GM19193 (cell line): ENCODE data around the gene PTPN18.
A peak's percentile ranks its signal among the peaks of the same experiment; 100 is the strongest.

ENCODE experiments used
- POLR2A ChIP-seq: IDR thresholded peaks from 4 replicates; pipeline ENCODE4 v1.6.1; 2011; ENCODE audit not compliant: insufficient read depth, insufficient read length; ENCODE audit errors: extremely low read depth

PTPN18 gene

DNA sequence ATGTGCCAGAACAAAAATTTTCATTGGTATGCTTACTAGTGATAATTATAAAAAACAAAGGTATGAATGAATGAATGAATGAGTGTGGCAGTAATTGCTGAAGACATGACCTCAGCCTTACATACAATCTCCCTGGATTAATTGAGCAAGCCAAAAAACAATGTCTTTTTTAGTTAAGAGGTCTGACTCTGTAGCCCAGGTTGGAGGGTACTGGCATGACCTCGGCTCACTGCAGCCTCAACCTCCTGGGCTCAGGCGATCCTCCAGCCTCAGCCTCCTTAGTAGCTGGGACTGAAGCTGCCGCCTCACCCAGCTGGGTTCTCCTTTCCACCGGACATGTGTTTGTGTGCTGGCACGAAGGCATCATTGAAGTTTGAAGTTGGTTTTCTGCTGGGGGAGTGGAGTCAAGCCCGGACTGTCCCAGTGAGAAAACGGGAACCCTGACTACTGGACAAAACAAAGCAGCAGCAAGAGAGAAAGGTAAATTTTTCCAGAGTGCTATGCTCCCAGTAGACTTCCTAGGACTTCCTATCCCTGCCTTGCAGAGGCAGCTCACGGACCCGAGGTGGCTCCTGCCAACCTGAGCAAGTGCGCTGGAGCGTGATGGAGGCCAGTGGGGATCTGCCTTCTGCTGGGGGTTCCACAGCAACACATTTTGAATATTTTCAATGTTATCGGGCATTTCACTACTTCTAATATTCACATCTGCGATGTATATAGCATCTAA lies 19.5 kb upstream of the PTPN18 start:
- TF ChIP-seq POLR2A = no peak

DNA sequence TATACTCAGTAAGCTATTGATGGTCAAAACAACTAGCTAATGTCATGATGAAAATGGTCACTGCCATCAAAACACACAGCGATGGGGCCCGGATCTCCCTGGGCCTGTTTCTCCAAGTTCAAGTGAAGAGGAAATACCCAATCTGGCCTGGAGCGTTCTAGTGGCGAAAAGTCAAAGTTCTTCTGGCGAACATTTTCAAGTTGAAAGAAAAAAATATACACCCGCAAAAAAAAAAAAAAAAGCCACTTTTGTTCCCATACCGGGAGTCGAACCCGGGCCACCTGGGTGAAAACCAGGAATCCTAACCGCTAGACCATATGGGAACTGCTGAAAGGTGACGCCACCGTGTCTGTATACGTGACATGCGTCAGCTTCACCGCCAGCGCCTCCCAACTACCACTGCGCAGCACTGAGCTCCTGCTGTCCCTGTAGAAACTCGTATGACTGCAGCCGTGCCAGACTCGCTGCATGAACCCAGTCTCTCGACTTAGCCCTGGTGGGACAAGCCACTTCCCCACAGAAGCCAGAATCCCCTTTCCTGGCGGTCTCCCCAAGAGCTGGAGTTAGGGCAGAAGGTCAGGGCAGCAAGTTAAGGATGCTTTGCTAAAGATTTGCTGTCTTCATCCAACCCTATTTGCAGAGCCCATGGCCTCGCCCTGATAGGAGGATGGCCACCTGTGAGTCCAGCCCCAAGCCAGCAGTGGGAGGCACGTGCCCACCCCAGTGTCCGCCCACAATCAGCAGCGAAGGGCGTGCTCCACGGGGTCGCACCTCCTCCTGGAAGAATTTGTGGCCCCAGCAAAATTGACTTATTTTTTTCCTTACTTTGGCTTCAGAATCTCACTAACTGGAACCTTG lies 18.8 kb upstream of the PTPN18 start:
- TF ChIP-seq POLR2A = peak; percentile 64

DNA sequence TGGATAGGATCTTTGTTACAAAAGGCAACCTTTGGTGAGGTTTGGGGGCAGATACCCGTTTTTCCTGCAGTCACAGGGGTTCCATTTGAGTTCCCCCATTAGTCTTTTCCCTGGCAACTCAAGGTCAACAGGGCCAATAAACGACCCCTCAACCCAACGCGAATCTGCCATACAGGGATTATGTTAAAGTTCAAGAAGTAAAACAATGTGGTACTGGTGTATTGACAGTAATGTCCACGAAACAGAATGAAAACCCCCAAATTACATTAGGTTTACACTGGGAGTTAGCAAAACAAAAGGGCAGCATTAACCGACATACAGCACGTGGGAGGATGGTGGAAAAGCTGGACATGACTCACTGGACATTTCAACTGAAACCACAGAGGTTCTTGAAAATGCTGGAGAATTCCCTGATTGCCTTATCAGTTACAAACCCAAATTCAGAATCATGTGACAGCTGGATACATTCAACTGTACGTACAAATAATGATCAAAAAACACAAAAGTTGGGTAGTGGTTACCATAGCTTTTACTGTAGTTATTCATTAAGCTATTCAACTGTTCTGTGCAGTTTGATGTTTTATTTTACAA lies 18.0 kb upstream of the PTPN18 start:
- no peak for TF ChIP-seq POLR2A

DNA sequence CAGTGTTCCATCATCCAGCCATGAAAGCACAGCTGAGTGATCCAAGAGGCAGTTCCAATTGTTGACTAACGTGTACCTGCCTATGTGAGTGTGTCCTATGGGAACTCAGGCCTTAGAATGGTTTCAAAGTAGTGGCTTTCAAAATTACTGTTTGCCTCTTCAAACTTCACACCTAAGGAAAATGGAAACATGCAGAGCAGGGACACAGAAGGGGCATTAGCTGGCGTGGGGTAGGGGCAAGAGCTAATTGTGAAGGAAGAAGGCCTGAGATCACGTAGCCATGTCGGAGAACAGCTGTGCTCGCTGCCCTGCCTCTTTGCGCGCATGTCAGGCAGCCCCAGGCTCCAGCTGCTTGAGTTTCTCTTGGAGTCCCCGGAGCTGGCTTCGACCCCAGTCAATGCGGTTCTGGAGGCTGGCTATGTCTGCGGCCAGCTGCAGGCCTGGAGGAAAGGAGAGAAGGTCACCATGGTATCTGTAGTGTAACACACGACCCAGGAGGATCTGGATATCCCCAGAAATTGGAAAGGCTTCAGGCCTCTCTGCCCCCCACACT lies 17.0 kb upstream of the PTPN18 start:
- no peak for TF ChIP-seq POLR2A

DNA sequence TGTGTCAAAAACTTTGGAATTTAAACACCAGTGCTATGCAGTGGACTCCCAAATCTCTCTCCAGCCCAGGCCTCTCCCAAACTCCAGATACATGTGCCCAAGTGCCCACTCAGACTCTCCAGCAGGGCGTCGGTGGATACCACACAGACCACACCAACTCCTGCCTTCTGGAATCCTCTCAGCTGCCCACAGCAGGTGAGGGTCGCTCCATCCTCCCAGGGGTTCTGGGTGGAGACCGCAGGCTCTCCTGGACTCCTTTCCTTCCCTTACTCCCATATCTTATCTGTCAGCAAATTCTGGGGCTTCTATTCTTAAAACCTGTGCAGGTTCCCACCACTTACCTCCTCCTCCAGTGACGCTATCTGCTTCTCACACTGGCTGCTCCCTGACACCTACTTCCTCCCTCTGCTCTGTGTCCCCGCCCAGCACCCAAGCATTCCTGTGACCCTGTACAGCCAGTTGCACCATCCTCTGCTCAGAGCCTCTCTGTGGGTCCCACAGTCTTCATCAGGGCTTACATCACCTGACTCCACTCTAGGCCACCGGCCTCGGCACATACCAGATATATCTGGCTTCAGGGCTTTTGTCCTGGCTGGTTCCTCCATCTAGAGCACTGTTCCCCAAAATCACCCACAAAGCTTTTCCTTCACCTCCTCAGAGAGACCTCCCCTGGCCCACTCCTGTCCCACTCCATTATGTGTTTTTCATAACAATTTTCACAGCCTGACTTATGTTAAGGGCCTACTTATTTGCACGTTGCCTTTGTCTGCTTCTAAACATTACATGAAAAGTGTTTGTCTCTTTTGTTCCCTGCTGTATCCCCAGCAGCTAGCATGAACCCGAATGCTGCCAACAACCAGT lies 15.7 kb upstream of the PTPN18 start:
- TF ChIP-seq POLR2A = no peak

DNA sequence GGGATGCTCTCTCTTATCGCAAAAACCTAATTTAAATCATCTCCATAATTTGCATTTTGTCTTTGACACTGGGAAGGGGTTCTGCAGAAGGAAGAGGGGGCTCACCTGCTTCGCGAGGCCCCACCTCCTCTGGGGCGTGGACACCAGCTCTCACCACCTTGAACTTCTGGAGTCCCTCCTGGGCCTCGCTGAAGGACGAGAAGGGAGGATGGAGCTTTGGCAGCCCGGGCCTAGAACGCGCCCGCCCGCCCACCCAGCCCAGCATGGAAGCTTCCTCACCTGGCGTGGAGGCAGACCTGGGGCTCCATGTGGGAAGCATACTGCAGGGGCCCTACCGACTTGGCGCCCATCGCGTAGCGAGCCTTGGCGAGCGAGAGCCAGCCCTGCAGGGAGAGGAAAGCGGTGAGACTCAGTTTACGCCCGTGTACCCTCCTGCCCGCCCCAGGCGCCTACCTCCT lies 14.3 kb upstream of the PTPN18 start:
- no peak for TF ChIP-seq POLR2A

DNA sequence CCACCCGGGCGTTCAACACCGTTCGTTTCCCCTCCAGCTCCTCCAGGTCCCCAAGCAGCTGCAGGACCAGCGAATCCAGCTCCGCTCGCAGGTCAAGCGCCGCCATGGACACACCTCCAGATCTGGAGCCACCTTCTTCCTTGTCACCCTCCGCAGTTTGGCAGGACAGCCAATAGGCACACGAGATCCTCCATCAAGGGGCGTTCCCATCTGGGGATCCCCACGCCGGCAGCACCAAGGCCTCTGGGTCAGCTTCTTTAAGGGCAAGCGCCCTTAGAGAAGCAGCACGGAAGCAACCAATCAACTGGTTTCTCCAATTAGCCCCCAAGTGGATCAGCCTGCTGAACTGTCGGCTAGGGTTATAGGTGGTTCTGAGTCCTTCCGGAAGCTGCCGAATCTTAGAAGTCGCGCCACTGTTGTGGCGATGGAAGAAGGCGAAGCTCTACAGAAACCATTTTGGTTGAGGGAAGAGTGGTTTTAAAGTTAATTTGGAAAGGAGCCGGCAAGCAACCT lies 13.8 kb upstream of the PTPN18 start:
- peak; percentile 75 for TF ChIP-seq POLR2A

DNA sequence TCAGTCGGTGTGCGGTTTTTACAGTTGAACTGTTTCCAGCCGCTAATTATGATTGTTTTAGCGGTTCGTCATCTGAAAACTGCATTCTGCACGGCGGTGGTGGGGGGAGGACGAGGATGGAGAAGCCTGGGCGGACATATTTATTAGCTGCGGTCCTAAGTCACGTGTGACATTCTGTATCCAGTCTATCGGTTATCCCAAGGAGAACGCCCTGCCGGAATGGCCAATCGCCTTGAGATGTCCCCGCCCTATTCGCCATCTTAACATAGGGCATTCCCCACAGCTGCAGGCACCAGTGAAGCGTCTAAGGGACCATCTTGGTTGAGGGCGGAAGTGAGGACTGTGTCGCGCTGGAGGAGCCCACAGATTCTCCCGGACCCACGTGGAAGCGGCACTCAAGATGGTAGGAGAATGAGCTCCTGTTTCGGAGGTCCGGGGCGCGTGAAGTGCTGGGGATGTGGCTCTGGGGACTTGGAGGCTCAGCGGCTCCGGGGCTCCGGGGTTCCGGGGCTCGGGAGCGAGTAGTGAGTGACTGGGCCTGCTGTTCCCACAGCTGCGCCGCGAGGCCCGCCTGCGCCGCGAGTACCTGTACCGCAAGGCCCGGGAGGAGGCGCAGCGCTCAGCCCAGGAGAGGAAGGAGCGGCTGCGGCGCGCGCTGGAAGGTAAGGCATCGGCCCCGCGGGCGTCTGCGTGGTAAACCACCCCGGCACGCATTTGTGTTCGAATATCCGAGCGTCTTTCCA lies 13.2 kb upstream of the PTPN18 start, which contains the start of gene IMP4:
Gene IMP4, plus strand, starts transcription at position 365 of the 743 bp plus-strand sequence. Its CDS starts 36 bp downstream, at position 401.
- peak; percentile 67 for TF ChIP-seq POLR2A

DNA sequence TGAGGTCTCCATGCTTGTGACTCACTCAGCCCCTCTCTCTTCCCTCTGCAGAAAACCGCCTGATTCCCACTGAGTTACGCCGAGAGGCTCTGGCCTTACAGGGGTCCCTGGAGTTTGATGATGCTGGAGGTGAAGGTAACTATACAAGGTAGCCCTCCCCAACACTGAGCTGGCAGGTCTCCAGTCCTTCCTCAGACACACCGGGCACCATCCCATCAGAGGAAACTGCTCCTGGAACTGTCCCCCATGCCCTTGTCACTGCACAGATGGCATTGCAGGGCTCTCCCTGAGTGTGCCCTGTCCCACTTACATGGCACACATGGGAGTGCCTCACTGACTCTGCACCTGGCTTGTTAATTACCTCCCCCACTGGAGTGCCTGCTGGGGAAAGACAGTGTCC lies 11.3 kb upstream of the PTPN18 start:
- TF ChIP-seq POLR2A = no peak

DNA sequence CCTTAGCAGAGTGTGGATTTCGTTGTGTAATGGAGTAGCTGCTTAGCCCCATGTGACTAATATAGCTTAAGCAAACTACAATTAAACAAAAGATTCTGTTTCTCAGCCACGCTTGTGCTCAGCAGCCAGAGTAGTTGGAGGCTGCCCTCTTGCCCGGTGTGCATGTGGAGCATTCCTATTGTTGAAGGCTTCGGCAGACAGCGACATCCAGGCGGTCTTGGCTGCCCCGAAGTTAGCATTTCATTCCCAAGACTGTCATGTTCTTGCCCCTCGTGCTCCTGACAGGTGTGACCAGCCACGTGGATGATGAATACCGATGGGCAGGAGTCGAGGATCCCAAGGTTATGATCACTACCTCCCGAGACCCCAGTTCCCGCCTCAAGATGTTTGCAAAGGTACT lies 10.8 kb upstream of the PTPN18 start:
- TF ChIP-seq POLR2A = no peak

DNA sequence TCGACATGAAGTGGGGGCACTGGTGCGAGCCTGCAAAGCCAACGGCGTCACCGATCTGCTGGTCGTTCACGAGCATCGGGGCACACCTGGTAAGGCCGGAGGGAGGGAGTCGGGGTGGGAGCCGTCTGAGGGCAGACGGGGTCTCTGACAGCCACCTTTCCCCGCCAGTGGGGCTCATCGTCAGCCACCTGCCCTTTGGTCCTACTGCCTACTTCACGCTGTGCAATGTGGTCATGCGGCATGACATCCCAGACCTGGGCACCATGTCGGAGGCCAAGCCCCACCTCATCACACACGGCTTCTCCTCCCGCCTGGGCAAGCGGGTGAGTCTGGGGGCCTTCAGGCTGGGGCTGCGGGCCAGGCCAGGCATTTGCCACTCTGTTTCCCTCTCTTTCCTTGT lies 10.2 kb upstream of the PTPN18 start:
- TF ChIP-seq POLR2A = no peak

DNA sequence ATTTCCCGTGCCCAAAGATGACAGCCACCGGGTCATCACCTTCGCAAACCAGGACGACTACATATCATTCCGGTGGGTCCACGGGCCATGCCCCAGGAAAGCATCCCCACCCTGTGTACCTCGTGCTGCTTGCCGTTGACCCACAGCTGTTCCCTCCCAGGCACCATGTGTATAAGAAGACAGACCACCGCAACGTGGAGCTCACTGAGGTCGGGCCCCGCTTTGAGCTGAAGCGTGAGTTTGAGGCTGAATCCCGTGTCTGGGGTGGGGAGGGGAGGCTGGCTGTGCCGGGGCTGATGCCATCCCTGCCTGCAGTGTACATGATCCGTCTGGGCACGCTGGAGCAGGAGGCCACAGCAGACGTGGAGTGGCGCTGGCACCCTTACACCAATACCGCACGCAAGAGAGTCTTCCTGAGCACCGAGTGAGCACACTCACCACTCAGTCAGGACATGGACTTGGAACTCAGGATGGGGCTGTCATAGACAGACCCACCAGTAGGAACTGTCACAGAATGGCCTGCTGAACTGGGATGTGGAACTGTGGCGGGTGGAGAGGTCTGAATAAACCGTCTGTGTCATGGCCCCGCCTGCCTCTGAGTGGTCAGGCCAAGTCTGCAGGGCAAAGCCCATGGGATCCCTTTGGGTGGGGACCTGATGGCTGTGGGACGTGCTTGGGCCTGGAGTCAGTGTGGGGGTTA lies 9.7 kb upstream of the PTPN18 start:
- no peak for TF ChIP-seq POLR2A

DNA sequence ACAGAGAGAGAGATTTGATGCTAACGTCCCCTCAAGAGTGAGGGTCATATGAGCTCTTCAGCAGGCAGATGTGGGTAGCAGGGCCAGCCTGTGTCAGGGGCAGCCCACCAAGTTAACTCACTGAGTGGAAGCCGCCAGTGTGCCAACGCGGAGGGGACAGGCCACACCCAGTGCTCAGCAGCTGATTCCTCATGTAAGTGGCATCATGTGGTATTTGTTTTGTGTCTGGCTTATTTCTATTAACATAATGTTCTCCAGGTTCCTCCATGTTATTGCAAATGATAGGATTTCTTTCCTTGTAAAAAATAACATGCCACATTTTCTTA lies 9.2 kb upstream of the PTPN18 start:
- no peak for TF ChIP-seq POLR2A
